Ovary (tissue), 9 donors: Measurements from ENCODE around the gene GIMAP8. TPM values are rescaled to one million over a fixed set of nuclear protein-coding genes. Genes with fewer than 3 reads are reported as not detected.

Experiments
- DNase-seq, 5 donors: peaks; one replicate each; pipeline ENCODE4 v3.0.0-alpha.2; 2019 to 2020
- H3K27ac ChIP-seq, 2 donors: fragments of 200-600 bp; one replicate each; pipeline versions ENCODE4 v1.5.1 to v1.8.0; 2019 to 2022
- H3K27me3 ChIP-seq: fragments of 200-600 bp; one replicate; pipeline ENCODE4 v1.8.0; 2022
- H3K36me3 ChIP-seq: fragments of 200-600 bp; sonication (generic); one replicate; pipeline ENCODE4 v1.5.1; 2019
- H3K4me1 ChIP-seq: one replicate; pipeline ENCODE4 v1.8.1; 2013; ENCODE audit warnings: mild to moderate bottlenecking, moderate library complexity; ENCODE audit not compliant: insufficient read depth
- H3K4me3 ChIP-seq: fragments of 200-600 bp; sonication (generic); one replicate; pipeline ENCODE4 v1.5.1; 2017
- H3K9me3 ChIP-seq, 2 donors: fragments of 200-600 bp in 1 of 2; sonication (generic) in 1 of 2; one replicate each; pipeline versions ENCODE4 v1.5.1 to v1.8.1; 2013 to 2019; ENCODE audit warnings: mild to moderate bottlenecking in 1 of 2, moderate library complexity in 1 of 2
- CTCF ChIP-seq, 3 donors: fragments of 450-650 bp in 2 of 3; fragments of 200-600 bp in 1 of 3; IDR thresholded peaks; one replicate each; pipeline versions ENCODE4 v1.5.1 to v1.8.0; 2016 to 2022; ENCODE audit warnings: antibody characterized with exemption in 3 of 3, mild to moderate bottlenecking in 1 of 3
- EP300 ChIP-seq: sonication (generic); formaldehyde crosslinking; IDR thresholded peaks from one replicate; pipeline ENCODE4 v1.6.1; 2017; ENCODE audit warnings: antibody characterized with exemption
- POLR2A ChIP-seq: fragments of 450-650 bp; IDR thresholded peaks from one replicate; pipeline ENCODE4 v1.6.1; 2017; ENCODE audit warnings: antibody characterized with exemption, mild to moderate bottlenecking, moderate library complexity
- WGBS, 3 donors: extraction: QIAGEN DNeasy Blood & Tissue Kit in 1 of 3; methylation state at CpG; one replicate each; pipeline versions ENCODE4 v1.1.5 to v1.1.7; 2013 to 2017; 5-methylcytosine and 5-hydroxymethylcytosine counted together
- intact Hi-C, 4 donors: fragments of 100-400 bp; cut with DNase I; formaldehyde crosslinking; loops; one replicate each; pipeline versions ENCODE4 v1.11.0 to v1.15.1; 2022 to 2023
- polyA plus RNA-seq, 2 donors: library from polyadenylated mRNA; stranded (reverse); fragments of 200-250 nt in 1 of 2; fragments of 350-450 nt in 1 of 2; fragmentation: Illumina TruSeq in 1 of 2; extraction: RNeasy Lipid Tissue Mini Kit (QIAGEN cat#74804) in 1 of 2; gene quantifications; one replicate each; pipeline ENCODE4 v1.2.3, GENCODE V29; 2013 to 2014
- total RNA-seq, 7 donors: library from RNA; depleted of rRNA in 2 of 7; stranded (reverse); fragments of >200 nt in 2 of 7; fragmentation: NEBNext Ultra II Directional in 3 of 7; extraction: Animal tissue kit (Norgen Biotek cat#: 25700) in 3 of 7; gene quantifications; one replicate each; pipeline versions ENCODE4 v1.1.0 to v1.2.4, GENCODE V29; 2016 to 2023
- donor health status: DM: no; HTN: no; CAD: no; lungs with moderate emphysema.
- donor health status: DM: no; HTN: no; CAD: no.
- donor health status: Bipolar disorder and iron deficiency.
- donor health status: DM: yes; HTN: yes; CAD: no.
- donor health status: DM: no; HTN: no; CAD: no.
- donor health status: DM: yes; HTN: yes; CAD: no.

GIMAP8 gene
- total and polyA plus RNA-seq, 9 donors, result 2.1 to 22.8 (median 6.9) TPM

- no peak for DNase-seq
- H3K27me3 ChIP-seq, result no peaks in the 10 kb centered on the region
- H3K4me3 ChIP-seq, result no peak overlapping the region
- TF ChIP-seq CTCF (IDR thresholded peaks at IDR 0.05) (no peak), EP300 (no peak), POLR2A (no peak)
- H3K4me1 ChIP-seq, result no peaks in the 10 kb centered on the region
- H3K9me3 ChIP-seq, result no peaks in the 10 kb centered on the region
- WGBS, 3 donors, result 81 to 94% (median 82%) methylated on average over 7 to 8 of the region's 8 CpGs
- H3K27ac ChIP-seq, result no peak overlapping the region
- no peaks in the 10 kb centered on the region for H3K36me3 ChIP-seq
- intact Hi-C loops, result no loop called here
Observed at GRCh38 chr7:150429699-150430098, 20.7 kb upstream of the GIMAP8 start.

- 64 to 71% (median 65%) methylated on average over 14 of the region's 14 CpGs for WGBS, 3 donors
- no peak for DNase-seq
- intact Hi-C loops, result no loop called here
Observed at GRCh38 chr7:150430465-150431085, 19.9 kb upstream of the GIMAP8 start.

GRCh38 chr7:150431839-150432658 is 18.4 kb upstream of the GIMAP8 start:
- TF ChIP-seq POLR2A (no peak), EP300 (no peak), CTCF (IDR thresholded peaks at IDR 0.05) (no peak)
- intact Hi-C loops, result no loop called here
- H3K4me3 ChIP-seq, result no peak overlapping the region
- WGBS, 3 donors, result 88 to 93% (median 92%) methylated on average over 7 of the region's 7 CpGs
- no peaks in the 10 kb centered on the region for H3K36me3 ChIP-seq
- no peaks in the 10 kb centered on the region for H3K27me3 ChIP-seq
- no peaks in the 10 kb centered on the region for H3K9me3 ChIP-seq
- H3K4me1 ChIP-seq, result no peaks in the 10 kb centered on the region
- no peak for DNase-seq
- H3K27ac ChIP-seq, result no peak overlapping the region

More at GRCh38 chr7:150430465-150431085, 19.9 kb upstream of the GIMAP8 start:
- Histone ChIP-seq H3K4me3 (no peak overlapping the region), H3K36me3 (no peaks in the 10 kb centered on the region), H3K27ac (no peak overlapping the region), H3K27me3 (no peaks in the 10 kb centered on the region), H3K4me1 (no peaks in the 10 kb centered on the region), H3K9me3 (no peaks in the 10 kb centered on the region)
- TF ChIP-seq POLR2A, result no peak
- no peak for TF ChIP-seq CTCF (IDR thresholded peaks at IDR 0.05)
- TF ChIP-seq EP300, result no peak

GRCh38 chr7:150432915-150433892 is 17.2 kb upstream of the GIMAP8 start:
- Histone ChIP-seq H3K4me3 (no peak overlapping the region), H3K9me3 (no peaks in the 10 kb centered on the region), H3K36me3 (no peaks in the 10 kb centered on the region), H3K27me3 (no peaks in the 10 kb centered on the region), H3K4me1 (no peaks in the 10 kb centered on the region), H3K27ac (no peak overlapping the region)
- intact Hi-C loops, result no loop called here
- DNase-seq, result no peak
- TF ChIP-seq EP300, result no peak
- no peak for TF ChIP-seq POLR2A
- TF ChIP-seq CTCF (IDR thresholded peaks at IDR 0.05), result no peak
- 67 to 79% (median 76%) methylated on average over 14 of the region's 14 CpGs for WGBS, 3 donors
